Measurements from ENCODE around the gene NFS1. TPM values are rescaled to one million over a fixed set of nuclear protein-coding genes. Genes with fewer than 3 reads are reported as not detected.

The NFS1 gene
- total and polyA plus RNA-seq, 2 of the 4 experiments (the other 2 are of a cell fraction), result 16.5 to 35.6 TPM

- ATAC-seq (ENCODE audit: low read depth), result no peak
Observed at GRCh38 chr20:35661053-35661452, 38.1 kb downstream of the NFS1 start.

More at GRCh38 chr20:35661053-35661452, 38.1 kb downstream of the NFS1 start:
- TF ChIP-seq BHLHE40 (IDR thresholded peaks at IDR 0.05; ENCODE audit: low read depth, low read length) (no peak), CHD1 (IDR thresholded peaks at IDR 0.05; ENCODE audit: low read depth, low read length) (no peak), FOS (IDR thresholded peaks at IDR 0.05; ENCODE audit: low read depth, low read length) (no peak), USF2 (IDR thresholded peaks at IDR 0.05; ENCODE audit: low read depth, low read length) (no peak), MXI1 (IDR thresholded peaks at IDR 0.05; ENCODE audit: borderline replicate concordance, low read depth, low read length) (no peak), NFE2L2 (IDR thresholded peaks at IDR 0.05; ENCODE audit: low read depth, low read length) (no peak), RFX5 (IDR thresholded peaks at IDR 0.05; ENCODE audit: low read depth, low read length) (no peak), MAZ (IDR thresholded peaks at IDR 0.05; ENCODE audit: borderline replicate concordance, low read depth, low read length) (no peak), POLR2A (IDR thresholded peaks at IDR 0.05; ENCODE audit: low read depth, low read length) (no peak), MAFK (IDR thresholded peaks at IDR 0.05; ENCODE audit: low read depth, low read length) (no peak), SMC3 (IDR thresholded peaks at IDR 0.05; ENCODE audit: low read depth, low read length) (no peak), RAD21 (IDR thresholded peaks at IDR 0.05; ENCODE audit: low read length) (no peak)
- Histone ChIP-seq H3K27me3 (ENCODE audit: control insufficient read depth, insufficient read depth, low read length) (no peaks in the 10 kb centered on the region), H3K4me2 (ENCODE audit: low read depth, low read length) (peak overlapping the region; percentile 98; the same call in 1 of the 2 replicates), H3K36me3 (ENCODE audit: control insufficient read depth, insufficient read depth, low read length) (no peaks in the 10 kb centered on the region), H4K91ac (ENCODE audit: insufficient read depth, low read depth, low read length) (no peak overlapping the region), H3K14ac (replicated peaks; ENCODE audit: low read depth, low read length) (no peak overlapping the region), H2BK20ac (ENCODE audit: low read depth, low read length) (no peak overlapping the region), H3K79me1 (ENCODE audit: low read depth in 1 of 2, low read length in 2 of 2) (peaks cover 0 to 42% of the 10 kb centered on the region in 2 experiments; a peak in 3 of 4 replicates), H3K56ac (ENCODE audit: extremely low read depth, insufficient read depth, low read length) (no peak overlapping the region), H3K4ac (ENCODE audit: low read depth, low read length) (no peak overlapping the region), H4K20me1 (ENCODE audit: insufficient read depth, low read length) (peaks cover 84% of the 10 kb centered on the region), H3K23ac (ENCODE audit: low read depth, low read length) (no peak overlapping the region), H2BK5ac (ENCODE audit: low read depth, low read length, poor library complexity, severe bottlenecking) (no peak overlapping the region), H3K9me3 (ENCODE audit: control insufficient read depth, insufficient read depth, low read length) (no peaks in the 10 kb centered on the region), H4K8ac (ENCODE audit: low read depth in 2 of 2, low read length in 2 of 2) (no peak overlapping the region), H2AFZ (replicated peaks; ENCODE audit: low read length, poor library complexity) (no peak overlapping the region), H3K9me1 (ENCODE audit: insufficient read depth, low read length) (peaks cover 5% of the 10 kb centered on the region; the same call in 1 of the 2 replicates), H2BK120ac (ENCODE audit: low read depth, low read length) (no peak overlapping the region), H2BK15ac (ENCODE audit: low read depth, low read length) (no peak overlapping the region), H2AK9ac (replicated peaks; ENCODE audit: low read depth, low read length, poor library complexity) (no peak overlapping the region), H3K18ac (ENCODE audit: low read depth, low read length) (no peak overlapping the region), H4K5ac (ENCODE audit: low read depth, low read length) (no peak overlapping the region), H2AK5ac (ENCODE audit: low read depth, low read length) (no peak overlapping the region), H3K4me1 (ENCODE audit: control insufficient read depth, insufficient read depth, low read length) (peaks cover 4% of the 10 kb centered on the region), H3K4me3 (ENCODE audit: insufficient read depth, low read depth, low read length) (no peak overlapping the region), H3K27ac (ENCODE audit: insufficient read depth, low read length) (no peak overlapping the region), H3K9ac (ENCODE audit: low read depth, low read length) (no peak overlapping the region)
- dilution Hi-C loops (cut with HindIII; ENCODE audit: low sequenced_read_pairs, unreplicated experiment), result no loop called here
- no CpG with 5 or more reads among the region's 2 CpGs for WGBS, 2 experiments (ENCODE audit: extremely low coverage in 2 of 2, insufficient read length in 1 of 2)
- ChIA-PET CTCF (no interaction called here), POLR2A (ENCODE audit: unreplicated experiment) (interaction anchor here (0.6 kb wide), 1 partner anchor 38 kb away, joined by 4 read pairs; the partner anchor contains the start of genes NFS1 and ROMO1)
- intact Hi-C loops (cut with micrococcal nuclease), result loop anchor here (5.0 to 10.0 kb wide), 2 partner anchors 96 to 149 kb away; no protein-coding TSS in a partner anchor
- BruUV-seq (replicated peaks), result no TSS peak
- DNase-seq, result no peak
- in situ Hi-C loops (cut with MboI; ENCODE audit: low sequenced_read_pairs), result no loop called here
